Neural progenitor cell (in vitro differentiated cells): ENCODE data around the gene TNIP1.

Source experiments
- EZH2 ChIP-seq: fragments of 200-600 bp; sonication (generic); IDR thresholded peaks from 2 replicates; pipeline ENCODE4 v1.6.1; 2017; ENCODE audit warnings: antibody characterized with exemption, mild to moderate bottlenecking, moderate library complexity
- EZH2phosphoT487 ChIP-seq: fragments of 200-600 bp; sonication (generic); IDR thresholded peaks from 2 replicates; pipeline ENCODE4 v1.6.1; 2017; ENCODE audit warnings: antibody characterized with exemption
- TF ChIP-seq, protein P1 (sequence below): fragments of 200-600 bp; sonication (generic); IDR thresholded peaks from 2 replicates; pipeline ENCODE4 v1.5.1; 2017; ENCODE audit warnings: antibody characterized with exemption, mild to moderate bottlenecking

DNA sequence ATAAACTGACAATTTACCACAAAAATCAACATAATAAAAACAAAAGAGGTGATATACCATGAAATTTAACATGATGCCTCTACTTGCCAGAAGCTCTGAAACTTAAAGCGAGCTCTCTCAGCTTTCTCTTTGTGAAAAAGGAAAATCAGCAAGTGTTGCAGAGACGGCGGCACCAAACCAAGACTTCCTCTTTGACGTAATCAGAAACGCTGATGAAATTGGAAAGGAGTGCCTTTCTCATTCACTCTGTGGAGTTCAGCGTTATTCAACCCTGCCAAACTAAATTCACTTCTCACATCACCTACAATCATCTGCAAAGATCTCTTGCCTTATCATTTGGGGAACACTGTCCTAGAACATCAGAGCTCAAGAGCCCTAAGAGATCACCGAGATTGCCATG is 44.6 kb upstream of the TNIP1 start:
- TF ChIP-seq, protein P1, sequence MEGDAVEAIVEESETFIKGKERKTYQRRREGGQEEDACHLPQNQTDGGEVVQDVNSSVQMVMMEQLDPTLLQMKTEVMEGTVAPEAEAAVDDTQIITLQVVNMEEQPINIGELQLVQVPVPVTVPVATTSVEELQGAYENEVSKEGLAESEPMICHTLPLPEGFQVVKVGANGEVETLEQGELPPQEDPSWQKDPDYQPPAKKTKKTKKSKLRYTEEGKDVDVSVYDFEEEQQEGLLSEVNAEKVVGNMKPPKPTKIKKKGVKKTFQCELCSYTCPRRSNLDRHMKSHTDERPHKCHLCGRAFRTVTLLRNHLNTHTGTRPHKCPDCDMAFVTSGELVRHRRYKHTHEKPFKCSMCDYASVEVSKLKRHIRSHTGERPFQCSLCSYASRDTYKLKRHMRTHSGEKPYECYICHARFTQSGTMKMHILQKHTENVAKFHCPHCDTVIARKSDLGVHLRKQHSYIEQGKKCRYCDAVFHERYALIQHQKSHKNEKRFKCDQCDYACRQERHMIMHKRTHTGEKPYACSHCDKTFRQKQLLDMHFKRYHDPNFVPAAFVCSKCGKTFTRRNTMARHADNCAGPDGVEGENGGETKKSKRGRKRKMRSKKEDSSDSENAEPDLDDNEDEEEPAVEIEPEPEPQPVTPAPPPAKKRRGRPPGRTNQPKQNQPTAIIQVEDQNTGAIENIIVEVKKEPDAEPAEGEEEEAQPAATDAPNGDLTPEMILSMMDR: no peak
- TF ChIP-seq EZH2phosphoT487 (no peak), EZH2 (no peak)
